ENCODE data around the gene NDUFA6. TPM values are rescaled to one million over a fixed set of nuclear protein-coding genes. Genes with fewer than 3 reads are reported as not detected.

Gene NDUFA6
- total and polyA plus RNA-seq, 2 donors from 2014 or later: 69.0 to 317 TPM

DNA sequence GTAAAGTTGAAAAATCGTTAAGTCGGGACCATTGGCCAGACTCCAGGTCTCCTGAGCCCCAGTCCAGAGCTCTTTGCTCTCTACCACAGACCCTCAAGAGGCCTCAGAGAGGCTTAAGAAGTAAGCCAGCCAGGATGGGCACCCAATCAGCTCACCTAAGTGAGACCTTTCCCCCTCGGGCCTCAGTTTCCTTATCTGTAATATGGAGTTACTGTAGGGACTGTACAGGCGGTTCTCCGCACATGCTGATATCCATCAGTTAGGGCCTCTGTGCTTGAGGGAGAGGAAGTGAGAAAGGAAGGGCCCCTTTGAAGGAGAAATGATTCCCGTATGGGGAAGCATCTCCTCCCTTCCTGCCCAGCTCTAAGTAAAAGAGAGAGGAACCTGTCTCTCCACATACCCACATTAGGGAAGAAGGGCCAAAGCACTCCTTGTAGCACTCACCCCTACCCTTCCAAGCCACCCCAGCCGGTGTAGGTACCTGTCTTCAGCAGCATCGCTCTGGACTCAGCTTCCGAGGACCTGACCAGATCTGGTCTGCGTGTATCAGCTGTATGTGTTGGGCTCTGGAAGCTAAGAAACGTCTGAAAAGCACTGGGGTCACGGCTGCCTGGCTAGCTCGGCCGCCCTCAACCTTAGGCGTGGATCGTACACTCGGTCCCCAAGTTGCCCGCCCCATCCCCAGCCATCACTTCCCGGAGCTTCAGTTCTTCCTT lies 20.6 kb downstream of the NDUFA6 start:
- TF ChIP-seq CTCF (IDR thresholded peaks at IDR 0.05; ENCODE audit: borderline replicate concordance, extremely low read depth, insufficient read depth): no peak
- FAIRE-seq (no peak), DNase-seq (peak in 1 of 5 donors; percentile 72)
- H3K27ac ChIP-seq (ENCODE audit: low read depth in 2 of 2, low read length in 2 of 2): peak overlapping the region; percentile 90 to 93
- peak overlapping the region; percentile 45 to 82 (median 58) for H3K9ac ChIP-seq (ENCODE audit: low read length in 3 of 3)
- H3K4me1 ChIP-seq (ENCODE audit: control insufficient read depth in 2 of 3, insufficient read depth in 2 of 3, low read depth in 1 of 3, low read length in 3 of 3): peaks cover 3 to 19% (median 10%) of the 10 kb centered on the region in 3 donors
- H3K4me3 ChIP-seq (ENCODE audit: low read length in 3 of 3): peak overlapping the region; percentile 51 to 74 (median 73)
- H3K27me3 ChIP-seq (ENCODE audit: control insufficient read depth, insufficient read depth, low read length): no peaks in the 10 kb centered on the region
- intact Hi-C loops (cut with DNase I): no loop called here
- no peaks in the 10 kb centered on the region for H3K9me3 ChIP-seq (ENCODE audit: control insufficient read depth in 2 of 3, insufficient read depth in 1 of 3, low read length in 3 of 3)
- peaks cover 0 to 3% (median 0%) of the 10 kb centered on the region in 3 donors for H3K36me3 ChIP-seq (ENCODE audit: control insufficient read depth in 2 of 3, insufficient read depth in 3 of 3, low read length in 3 of 3)

- Histone ChIP-seq H3K4me1 (ENCODE audit: control insufficient read depth in 2 of 3, insufficient read depth in 2 of 3, low read depth in 1 of 3, low read length in 3 of 3) (peaks cover 3 to 16% (median 9%) of the 10 kb centered on the region in 3 donors), H3K27ac (ENCODE audit: low read depth in 2 of 2, low read length in 2 of 2) (no peak overlapping the region), H3K9me3 (ENCODE audit: control insufficient read depth in 2 of 3, insufficient read depth in 1 of 3, low read length in 3 of 3) (no peaks in the 10 kb centered on the region), H3K9ac (ENCODE audit: low read length in 3 of 3) (no peak overlapping the region), H3K4me3 (ENCODE audit: low read length in 3 of 3) (no peak overlapping the region), H3K36me3 (ENCODE audit: control insufficient read depth in 2 of 3, insufficient read depth in 3 of 3, low read length in 3 of 3) (peaks cover 0 to 3% (median 0%) of the 10 kb centered on the region in 3 donors), H3K27me3 (ENCODE audit: control insufficient read depth, insufficient read depth, low read length) (no peaks in the 10 kb centered on the region)
- DNase-seq: peak in 1 of 5 donors; percentile 52
- intact Hi-C loops (cut with DNase I): no loop called here
- TF ChIP-seq CTCF (IDR thresholded peaks at IDR 0.05; ENCODE audit: borderline replicate concordance, extremely low read depth, insufficient read depth): no peak
- FAIRE-seq: no peak
These were observed 22.3 kb downstream of the NDUFA6 start for GRCh38 chr22:42068291-42068690.

GRCh38 chr22:42067671-42068251 lies 22.8 kb downstream of the NDUFA6 start:
- peaks cover 0 to 3% (median 0%) of the 10 kb centered on the region in 3 donors for H3K36me3 ChIP-seq (ENCODE audit: control insufficient read depth in 2 of 3, insufficient read depth in 3 of 3, low read length in 3 of 3)
- no peak overlapping the region for H3K27ac ChIP-seq (ENCODE audit: low read depth in 2 of 2, low read length in 2 of 2)
- no peaks in the 10 kb centered on the region for H3K9me3 ChIP-seq (ENCODE audit: control insufficient read depth in 2 of 3, insufficient read depth in 1 of 3, low read length in 3 of 3)
- no peaks in the 10 kb centered on the region for H3K27me3 ChIP-seq (ENCODE audit: control insufficient read depth, insufficient read depth, low read length)
- peak in 1 of 5 donors; percentile 51 for DNase-seq
- no peak for FAIRE-seq
- intact Hi-C loops (cut with DNase I): no loop called here
- no peak for TF ChIP-seq CTCF (IDR thresholded peaks at IDR 0.05; ENCODE audit: borderline replicate concordance, extremely low read depth, insufficient read depth)
- no peak overlapping the region for H3K9ac ChIP-seq (ENCODE audit: low read length in 3 of 3)
- peaks cover 3 to 16% (median 9%) of the 10 kb centered on the region in 3 donors for H3K4me1 ChIP-seq (ENCODE audit: control insufficient read depth in 2 of 3, insufficient read depth in 2 of 3, low read depth in 1 of 3, low read length in 3 of 3)
- no peak overlapping the region for H3K4me3 ChIP-seq (ENCODE audit: low read length in 3 of 3)

All from kidney (tissue), 14 donors.